Activated naive CD4-positive, alpha-beta T cell treated with anti-CD3 and anti-CD28 coated beads, Interleukin-2, amount 10 ng/mL, durations not matched to agents 7 days and 5 days (primary cell): Measurements from ENCODE around the gene ABL1.

Experiments used
- CTCF ChIA-PET: fragments of 350-600 bp; sonication (Branson Sonifier 250); formaldehyde crosslinking; loops from one replicate; lab custom pipeline; 2021; ENCODE audit warnings: antibody characterized with exemption; lab: Charles Lee
- DNase-seq: peaks from one replicate; pipeline ENCODE4 v3.0.0-alpha.2; 2020
- H3K27ac Mint-ChIP-seq: one replicate; pipeline ENCODE4 v1.8.0; 2021; ENCODE audit warnings: mild to moderate bottlenecking, moderate library complexity, mixed read lengths
- H3K27me3 Mint-ChIP-seq: one replicate; pipeline ENCODE4 v1.8.0; 2021; ENCODE audit warnings: mild to moderate bottlenecking, mixed read lengths
- H3K36me3 Mint-ChIP-seq: one replicate; pipeline ENCODE4 v1.8.0; 2021; ENCODE audit warnings: mixed read lengths
- H3K4me1 Mint-ChIP-seq: one replicate; pipeline ENCODE4 v1.8.0; 2021; ENCODE audit warnings: mixed read lengths
- H3K4me3 Mint-ChIP-seq: one replicate; pipeline ENCODE4 v1.8.0; 2021; ENCODE audit warnings: mild to moderate bottlenecking, moderate library complexity, mixed read lengths
- H3K9me3 Mint-ChIP-seq: one replicate; pipeline ENCODE4 v1.8.0; 2021; ENCODE audit warnings: mixed read lengths

ABL1 gene

GRCh38 chr9:130810609-130811136, 24.4 kb upstream of the ABL1 start:
- H3K36me3 Mint-ChIP-seq = no peaks in the 10 kb centered on the region
- CTCF ChIA-PET = no interaction called here

GRCh38 chr9:130815242-130815808, 19.7 kb upstream of the ABL1 start:
- no peaks in the 10 kb centered on the region for H3K27me3 Mint-ChIP-seq
- no peak for DNase-seq
- H3K27ac Mint-ChIP-seq = no peak overlapping the region
- CTCF ChIA-PET = interaction anchor here (1.1 to 1.7 kb wide), 2 partner anchors 44 to 521 kb away, joined by 3 to 5 read pairs; no protein-coding TSS in a partner anchor
- H3K36me3 Mint-ChIP-seq = no peaks in the 10 kb centered on the region
- H3K4me3 Mint-ChIP-seq = no peak overlapping the region
- H3K9me3 Mint-ChIP-seq = peaks cover 9% of the 10 kb centered on the region
- no peaks in the 10 kb centered on the region for H3K4me1 Mint-ChIP-seq

More at GRCh38 chr9:130810609-130811136, 24.4 kb upstream of the ABL1 start:
- no peak overlapping the region for H3K4me3 Mint-ChIP-seq
- no peaks in the 10 kb centered on the region for H3K9me3 Mint-ChIP-seq
- H3K4me1 Mint-ChIP-seq = no peaks in the 10 kb centered on the region
- no peak for DNase-seq
- H3K27me3 Mint-ChIP-seq = no peaks in the 10 kb centered on the region
- H3K27ac Mint-ChIP-seq = no peak overlapping the region

GRCh38 chr9:130817914-130818313, 17.1 kb upstream of the ABL1 start:
- DNase-seq = no peak
- Mint-ChIP-seq H3K27ac (no peak overlapping the region), H3K9me3 (peaks cover 9% of the 10 kb centered on the region), H3K27me3 (no peaks in the 10 kb centered on the region), H3K4me1 (no peaks in the 10 kb centered on the region), H3K36me3 (no peaks in the 10 kb centered on the region), H3K4me3 (no peak overlapping the region)
- CTCF ChIA-PET = no interaction called here

- DNase-seq = no peak
- H3K36me3 Mint-ChIP-seq = no peaks in the 10 kb centered on the region
- no peak overlapping the region for H3K4me3 Mint-ChIP-seq
- H3K9me3 Mint-ChIP-seq = peaks cover 9% of the 10 kb centered on the region
- CTCF ChIA-PET = interaction anchor here (0.8 kb wide), 1 partner anchor 48 kb away, joined by 3 read pairs; no protein-coding TSS in a partner anchor
- H3K4me1 Mint-ChIP-seq = no peaks in the 10 kb centered on the region
- H3K27me3 Mint-ChIP-seq = no peaks in the 10 kb centered on the region
- H3K27ac Mint-ChIP-seq = no peak overlapping the region
These were observed 14.8 kb upstream of the ABL1 start for GRCh38 chr9:130820135-130820738.

GRCh38 chr9:130823435-130823834, 11.6 kb upstream of the ABL1 start:
- H3K9me3 Mint-ChIP-seq = peaks cover 2% of the 10 kb centered on the region
- no peak overlapping the region for H3K27ac Mint-ChIP-seq
- H3K36me3 Mint-ChIP-seq = peaks cover 2% of the 10 kb centered on the region
- no peak overlapping the region for H3K4me3 Mint-ChIP-seq
- no peak for DNase-seq
- CTCF ChIA-PET = no interaction called here
- no peaks in the 10 kb centered on the region for H3K4me1 Mint-ChIP-seq
- H3K27me3 Mint-ChIP-seq = no peaks in the 10 kb centered on the region

- Mint-ChIP-seq H3K4me3 (no peak overlapping the region), H3K27ac (no peak overlapping the region)
- CTCF ChIA-PET = no interaction called here
These were observed 11.0 kb upstream of the ABL1 start for GRCh38 chr9:130824079-130824478.

GRCh38 chr9:130824643-130825350, 10.3 kb upstream of the ABL1 start:
- DNase-seq = no peak
- Mint-ChIP-seq H3K4me1 (no peaks in the 10 kb centered on the region), H3K36me3 (peaks cover 6% of the 10 kb centered on the region), H3K27me3 (no peaks in the 10 kb centered on the region), H3K4me3 (no peak overlapping the region), H3K27ac (no peak overlapping the region), H3K9me3 (peaks cover 9% of the 10 kb centered on the region)
- CTCF ChIA-PET = no interaction called here

More at GRCh38 chr9:130824079-130824478, 11.0 kb upstream of the ABL1 start:
- peaks cover 8% of the 10 kb centered on the region for H3K9me3 Mint-ChIP-seq
- H3K36me3 Mint-ChIP-seq = peaks cover 6% of the 10 kb centered on the region
- no peaks in the 10 kb centered on the region for H3K27me3 Mint-ChIP-seq
- no peak for DNase-seq
- no peaks in the 10 kb centered on the region for H3K4me1 Mint-ChIP-seq

- CTCF ChIA-PET = no interaction called here
- Mint-ChIP-seq H3K36me3 (peaks cover 6% of the 10 kb centered on the region), H3K27ac (no peak overlapping the region), H3K4me1 (no peaks in the 10 kb centered on the region), H3K27me3 (no peaks in the 10 kb centered on the region), H3K4me3 (no peak overlapping the region), H3K9me3 (peaks cover 9% of the 10 kb centered on the region)
- no peak for DNase-seq
These were observed 9.8 kb upstream of the ABL1 start for GRCh38 chr9:130825351-130825651.

GRCh38 chr9:130825809-130826208, 9.2 kb upstream of the ABL1 start:
- H3K4me1 Mint-ChIP-seq = no peaks in the 10 kb centered on the region

GRCh38 chr9:130829762-130830161, 5.3 kb upstream of the ABL1 start:
- Mint-ChIP-seq H3K9me3 (peaks cover 9% of the 10 kb centered on the region), H3K27me3 (peaks cover 6% of the 10 kb centered on the region), H3K4me3 (no peak overlapping the region), H3K4me1 (peaks cover 14% of the 10 kb centered on the region), H3K27ac (no peak overlapping the region), H3K36me3 (peaks cover 6% of the 10 kb centered on the region)
- CTCF ChIA-PET = interaction anchor here (1.3 kb wide), 1 partner anchor 16 kb away, joined by 3 read pairs; no protein-coding TSS in a partner anchor
- DNase-seq = no peak

More at GRCh38 chr9:130825809-130826208, 9.2 kb upstream of the ABL1 start:
- Mint-ChIP-seq H3K27ac (no peak overlapping the region), H3K4me3 (no peak overlapping the region), H3K36me3 (peaks cover 6% of the 10 kb centered on the region), H3K27me3 (no peaks in the 10 kb centered on the region), H3K9me3 (peaks cover 9% of the 10 kb centered on the region)
- DNase-seq = no peak
- CTCF ChIA-PET = no interaction called here

GRCh38 chr9:130830231-130830760, 4.8 kb upstream of the ABL1 start:
- CTCF ChIA-PET = interaction anchor here (1.3 kb wide), 1 partner anchor 16 kb away, joined by 3 read pairs; no protein-coding TSS in a partner anchor
- peaks cover 6% of the 10 kb centered on the region for H3K27me3 Mint-ChIP-seq
- H3K9me3 Mint-ChIP-seq = peaks cover 9% of the 10 kb centered on the region
- peaks cover 14% of the 10 kb centered on the region for H3K4me1 Mint-ChIP-seq
- DNase-seq = no peak
- H3K36me3 Mint-ChIP-seq = peaks cover 6% of the 10 kb centered on the region
- H3K27ac Mint-ChIP-seq = no peak overlapping the region
- H3K4me3 Mint-ChIP-seq = no peak overlapping the region

GRCh38 chr9:130831077-130831476, 4.0 kb upstream of the ABL1 start:
- no peak overlapping the region for H3K27ac Mint-ChIP-seq
- DNase-seq = no peak
- H3K4me1 Mint-ChIP-seq = peaks cover 21% of the 10 kb centered on the region
- CTCF ChIA-PET = interaction anchor here (1.3 kb wide), 1 partner anchor 15 kb away, joined by 3 read pairs; no protein-coding TSS in a partner anchor
- H3K36me3 Mint-ChIP-seq = peaks cover 6% of the 10 kb centered on the region
- H3K4me3 Mint-ChIP-seq = no peak overlapping the region
- peaks cover 9% of the 10 kb centered on the region for H3K9me3 Mint-ChIP-seq
- peaks cover 10% of the 10 kb centered on the region for H3K27me3 Mint-ChIP-seq

GRCh38 chr9:130833031-130833990, 1.7 kb upstream of the ABL1 start:
- Mint-ChIP-seq H3K27me3 (peaks cover 10% of the 10 kb centered on the region), H3K4me1 (peaks cover 32% of the 10 kb centered on the region), H3K4me3 (no peak overlapping the region), H3K36me3 (peaks cover 9% of the 10 kb centered on the region), H3K27ac (peak overlapping the region; percentile 24), H3K9me3 (peaks cover 8% of the 10 kb centered on the region)
- CTCF ChIA-PET = no interaction called here
- no peak for DNase-seq
